ENCODE results near the gene IL22. TPM values are rescaled to one million over a fixed set of nuclear protein-coding genes. Genes with fewer than 3 reads are reported as not detected.

Gene IL22
- total RNA-seq, 1 experiment from 2014 or later, result not detected

DNA sequence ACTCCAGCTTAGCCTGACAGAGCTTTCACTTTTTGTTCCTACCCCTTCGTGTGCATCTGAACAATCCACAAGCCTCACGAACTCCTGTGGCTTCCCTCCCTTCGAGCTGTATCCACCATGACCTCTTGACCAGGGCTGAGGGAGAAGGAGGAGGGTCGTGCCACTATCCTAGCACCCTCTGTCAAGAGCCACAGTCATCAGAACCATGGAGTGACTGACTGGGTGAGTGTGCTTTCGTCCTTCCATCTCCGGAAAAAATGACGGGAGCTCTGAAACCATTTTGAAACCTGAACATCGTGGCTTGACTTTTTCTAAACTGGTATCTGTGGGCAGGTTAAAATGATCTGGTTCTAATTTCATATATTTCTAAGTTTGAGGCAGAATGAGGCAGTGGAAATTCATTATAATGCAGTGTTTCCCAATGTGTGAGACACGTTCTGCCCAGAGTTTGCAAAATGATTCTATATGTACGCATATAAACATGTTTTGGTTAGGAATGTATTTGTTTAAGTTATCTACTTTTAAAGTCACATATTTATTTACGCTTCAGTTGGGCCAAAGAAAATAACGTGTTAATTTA lies 54.8 kb downstream of the IL22 start:
- DNase-seq (ENCODE audit: low spot score), result no peak
- in situ Hi-C loops (cut with HindIII; ENCODE audit: low sequenced_read_pairs), result no loop called here

Other genes with a start within 250 kb of the IL22 start
- gene IFNG, start 93.9 kb downstream of the IL22 start, total RNA-seq (2014; rRNA removed; shearing (Covaris generic)), result not detected in 2 replicates
- not detected in 2 replicates for gene IL26, start 27.8 kb downstream of the IL22 start, total RNA-seq (2014; rRNA removed; shearing (Covaris generic))
- gene MDM1, start 78.8 kb upstream of the IL22 start, total RNA-seq (2014; rRNA removed; shearing (Covaris generic)), result 6.5 and 12.8 TPM in 2 replicates

Data from G401 (cell line).